H9 (cell line): ENCODE results near the gene DKK1. TPM values are rescaled to one million over a fixed set of nuclear protein-coding genes. Genes with fewer than 3 reads are reported as not detected.

ENCODE experiments used
- DNase-seq: peaks from one replicate; pipeline ENCODE4 v3.0.0-alpha.2; 2017
- H2AFZ ChIP-seq: one replicate; pipeline ENCODE4 v1.6.1; 2013; ENCODE audit warnings: mild to moderate bottlenecking, low read length, control low read depth, moderate library complexity
- H2AK5ac ChIP-seq: 2 replicates; pipeline ENCODE4 v1.6.1; 2013; ENCODE audit warnings: low read length, control low read depth, mixed read lengths; ENCODE audit not compliant: insufficient read length
- H2BK120ac ChIP-seq: one replicate; pipeline ENCODE4 v1.6.1; 2013; ENCODE audit warnings: low read depth, mild to moderate bottlenecking, low read length, control low read depth, inconsistent platforms; ENCODE audit not compliant: poor library complexity, severe bottlenecking
- H2BK12ac ChIP-seq: 2 replicates; pipeline ENCODE4 v1.6.1; 2013; ENCODE audit warnings: low read length, control low read depth, mixed read lengths, low read depth; ENCODE audit not compliant: insufficient read length
- H2BK15ac ChIP-seq: 2 replicates; pipeline ENCODE4 v1.6.1; 2013; ENCODE audit warnings: low read depth, low read length, control low read depth
- H2BK20ac ChIP-seq: one replicate; pipeline ENCODE4 v1.6.1; 2013; ENCODE audit warnings: low read depth, mild to moderate bottlenecking, low read length, control low read depth, inconsistent platforms; ENCODE audit not compliant: poor library complexity, severe bottlenecking
- H2BK5ac ChIP-seq: 2 replicates; pipeline ENCODE4 v1.6.1; 2013; ENCODE audit warnings: low read length, control low read depth, mixed read lengths; ENCODE audit not compliant: insufficient read length
- H3K14ac ChIP-seq: 2 replicates; pipeline ENCODE4 v1.6.1; 2013; ENCODE audit warnings: low read length, control low read depth; ENCODE audit not compliant: insufficient read depth
- H3K18ac ChIP-seq: 2 replicates; pipeline ENCODE4 v1.6.1; 2013; ENCODE audit warnings: low read depth, mild to moderate bottlenecking, mixed read lengths, low read length, control low read depth; ENCODE audit not compliant: insufficient read length
- H3K23ac ChIP-seq: 2 replicates; pipeline ENCODE4 v1.6.1; 2013; ENCODE audit warnings: low read length, control low read depth, mixed read lengths, low read depth; ENCODE audit not compliant: insufficient read length
- H3K23me2 ChIP-seq: 2 replicates; pipeline ENCODE4 v1.6.1; 2013; ENCODE audit warnings: low read depth, mild to moderate bottlenecking, mixed read lengths, low read length, control low read depth; ENCODE audit not compliant: insufficient read length, poor library complexity, severe bottlenecking
- H3K27ac ChIP-seq: 2 replicates; pipeline ENCODE4 v1.5.1; 2013; ENCODE audit warnings: low read length, control low read depth, mixed read lengths, low read depth; ENCODE audit not compliant: insufficient read length
- H3K27me3 ChIP-seq: 2 replicates; pipeline ENCODE4 v1.6.1; 2013; ENCODE audit warnings: low read length, control low read depth, inconsistent platforms; ENCODE audit not compliant: insufficient read depth
- H3K4ac ChIP-seq: 2 replicates; pipeline ENCODE4 v1.6.1; 2013; ENCODE audit warnings: low read depth, mild to moderate bottlenecking, control low read depth, inconsistent platforms, low read length, moderate library complexity
- H3K4me1 ChIP-seq: 2 replicates; pipeline ENCODE4 v1.6.1; 2013; ENCODE audit warnings: low read length, control low read depth, inconsistent platforms; ENCODE audit not compliant: insufficient read depth
- H3K4me2 ChIP-seq: 2 replicates; pipeline ENCODE4 v1.6.1; 2013; ENCODE audit warnings: low read length, control low read depth, mixed read lengths; ENCODE audit not compliant: insufficient read length, insufficient read depth
- H3K56ac ChIP-seq: 2 replicates; pipeline ENCODE4 v1.6.1; 2013; ENCODE audit warnings: low read depth, mild to moderate bottlenecking, mixed read lengths, low read length, control low read depth; ENCODE audit not compliant: insufficient read length
- H3K79me1 ChIP-seq: 2 replicates; pipeline ENCODE4 v1.6.1; 2013; ENCODE audit warnings: low read depth, mild to moderate bottlenecking, moderate library complexity, low read length, control low read depth, inconsistent platforms; ENCODE audit not compliant: insufficient read depth, poor library complexity, severe bottlenecking
- H3K79me2 ChIP-seq: 2 replicates; pipeline ENCODE4 v1.6.1; 2013; ENCODE audit warnings: low read length, control low read depth, inconsistent platforms; ENCODE audit not compliant: insufficient read depth
- H3K9ac ChIP-seq: 2 replicates; pipeline ENCODE4 v1.6.1; 2013; ENCODE audit warnings: low read length, control low read depth, mixed read lengths; ENCODE audit not compliant: insufficient read length; ENCODE audit errors: extremely low read depth
- H3K9me3 ChIP-seq: one replicate; pipeline ENCODE4 v1.6.1; 2013; ENCODE audit warnings: low read depth, low read length, inconsistent platforms; ENCODE audit not compliant: control insufficient read depth
- H3T11ph ChIP-seq: one replicate; pipeline ENCODE4 v1.6.1; 2013; ENCODE audit warnings: mild to moderate bottlenecking, low read length, control low read depth, inconsistent platforms
- H4K20me1 ChIP-seq: one replicate; pipeline ENCODE4 v1.6.1; 2013; ENCODE audit not compliant: control insufficient read depth, insufficient read length, insufficient read depth
- H4K5ac ChIP-seq: 2 replicates; pipeline ENCODE4 v1.6.1; 2013; ENCODE audit warnings: low read depth, mild to moderate bottlenecking, mixed read lengths, low read length, control low read depth; ENCODE audit not compliant: insufficient read length
- H4K8ac ChIP-seq: replicated peaks from 2 replicates; pipeline ENCODE4 v1.6.1; 2013; ENCODE audit warnings: low read length, control low read depth, mixed read lengths, low read depth; ENCODE audit not compliant: insufficient read length
- H4K91ac ChIP-seq: 2 replicates; pipeline ENCODE4 v1.6.1; 2013; ENCODE audit warnings: low read depth, mild to moderate bottlenecking, moderate library complexity, mixed read lengths, low read length, control low read depth; ENCODE audit not compliant: insufficient read length
- H3K27ac Mint-ChIP-seq, 3 experiments: 2 replicates in 2 of 3; 3 replicates in 1 of 3; pipeline ENCODE4 v1.8.0; 2020 to 2021; ENCODE audit warnings: mixed read lengths in 3 of 3, mild to moderate bottlenecking in 1 of 3, moderate library complexity in 1 of 3
- H3K27me3 Mint-ChIP-seq: 2 replicates; pipeline ENCODE4 v1.8.0; 2021; ENCODE audit warnings: low read depth, mild to moderate bottlenecking, moderate library complexity, mixed read lengths
- H3K36me3 Mint-ChIP-seq, 3 experiments: 2 replicates in 2 of 3; 3 replicates in 1 of 3; pipeline ENCODE4 v1.8.0; 2020 to 2021; ENCODE audit warnings: low read depth in 3 of 3, mixed read lengths in 3 of 3; ENCODE audit not compliant: insufficient read depth in 1 of 3
- H3K4me1 Mint-ChIP-seq, 2 experiments: 2 replicates each; pipeline ENCODE4 v1.8.0; 2020; ENCODE audit warnings: mixed read lengths in 2 of 2
- H3K4me3 Mint-ChIP-seq, 2 experiments: 2 replicates in 1 of 2; 3 replicates in 1 of 2; pipeline ENCODE4 v1.8.0; 2020 to 2021; ENCODE audit warnings: mild to moderate bottlenecking in 2 of 2, mixed read lengths in 2 of 2, moderate library complexity in 1 of 2
- H3K9me3 Mint-ChIP-seq, 2 experiments: 2 replicates in 1 of 2; 3 replicates in 1 of 2; pipeline ENCODE4 v1.8.0; 2020; ENCODE audit warnings: mild to moderate bottlenecking in 2 of 2, mixed read lengths in 2 of 2, moderate library complexity in 1 of 2
- WGBS: extraction: QIAGEN DNeasy Blood & Tissue Kit; methylation state at CpG from one replicate; pipeline ENCODE4 v1.1.7; 2013; ENCODE audit warnings: missing lambda C conversion rate, low lambda C conversion rate, mixed read lengths; ENCODE audit not compliant: insufficient read length; ENCODE audit errors: extremely low coverage; 5-methylcytosine and 5-hydroxymethylcytosine counted together
- total RNA-seq: library from RNA; stranded (reverse); gene quantifications from 2 replicates; pipeline ENCODE4 v1.2.1, GENCODE V29; 2021
- TF ChIP-seq, protein P1 (sequence below): fragments of 200-600 bp; sonication (generic); conservative IDR thresholded peaks from 3 replicates; pipeline ENCODE4 v1.8.0; 2021; ENCODE audit warnings: antibody characterized with exemption, mild to moderate bottlenecking

DKK1 gene
- total RNA-seq, 1 experiment from 2014 or later = 1.1 TPM

DNA sequence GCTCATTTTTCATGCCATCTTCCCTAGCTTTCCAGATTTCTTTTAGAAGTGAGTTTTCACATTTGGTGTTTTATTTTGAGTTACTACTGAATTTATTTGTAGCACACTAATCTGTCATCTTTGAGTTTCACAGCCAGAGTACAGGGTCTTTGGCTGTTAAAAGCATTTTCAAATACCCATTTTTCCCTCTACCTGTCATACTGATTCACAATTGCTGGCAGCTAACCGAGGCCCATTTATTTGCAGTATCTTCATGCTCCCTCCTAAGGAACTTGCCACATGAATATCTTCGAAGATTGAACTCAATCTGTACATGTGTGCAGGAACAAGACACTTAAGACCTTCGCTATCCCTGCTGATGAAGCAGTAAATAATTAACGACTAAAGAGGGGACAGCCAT, 44.8 kb upstream of the DKK1 start:
- no peak overlapping the region for H3K4me3 Mint-ChIP-seq
- H3K14ac ChIP-seq = no peak overlapping the region
- H2BK15ac ChIP-seq = no peak overlapping the region
- no peak overlapping the region for H3T11ph ChIP-seq
- H3K4me2 ChIP-seq = no peak overlapping the region
- H2BK12ac ChIP-seq = no peak overlapping the region
- H3K79me1 ChIP-seq = no peaks in the 10 kb centered on the region
- H4K5ac ChIP-seq = no peak overlapping the region
- peaks cover 12 to 16% of the 10 kb centered on the region in 2 experiments for H3K4me1 Mint-ChIP-seq
- H3K27ac Mint-ChIP-seq = no peak overlapping the region
- no peak overlapping the region for H2AK5ac ChIP-seq
- H3K56ac ChIP-seq = no peak overlapping the region
- H3K18ac ChIP-seq = no peak overlapping the region
- H3K9me3 Mint-ChIP-seq = no peaks in the 10 kb centered on the region
- no peak overlapping the region for H2BK5ac ChIP-seq
- H3K23me2 ChIP-seq = no peaks in the 10 kb centered on the region
- no peak overlapping the region for H3K23ac ChIP-seq
- H2AFZ ChIP-seq = no peak overlapping the region
- no peak for DNase-seq
- TF ChIP-seq, protein P1, sequence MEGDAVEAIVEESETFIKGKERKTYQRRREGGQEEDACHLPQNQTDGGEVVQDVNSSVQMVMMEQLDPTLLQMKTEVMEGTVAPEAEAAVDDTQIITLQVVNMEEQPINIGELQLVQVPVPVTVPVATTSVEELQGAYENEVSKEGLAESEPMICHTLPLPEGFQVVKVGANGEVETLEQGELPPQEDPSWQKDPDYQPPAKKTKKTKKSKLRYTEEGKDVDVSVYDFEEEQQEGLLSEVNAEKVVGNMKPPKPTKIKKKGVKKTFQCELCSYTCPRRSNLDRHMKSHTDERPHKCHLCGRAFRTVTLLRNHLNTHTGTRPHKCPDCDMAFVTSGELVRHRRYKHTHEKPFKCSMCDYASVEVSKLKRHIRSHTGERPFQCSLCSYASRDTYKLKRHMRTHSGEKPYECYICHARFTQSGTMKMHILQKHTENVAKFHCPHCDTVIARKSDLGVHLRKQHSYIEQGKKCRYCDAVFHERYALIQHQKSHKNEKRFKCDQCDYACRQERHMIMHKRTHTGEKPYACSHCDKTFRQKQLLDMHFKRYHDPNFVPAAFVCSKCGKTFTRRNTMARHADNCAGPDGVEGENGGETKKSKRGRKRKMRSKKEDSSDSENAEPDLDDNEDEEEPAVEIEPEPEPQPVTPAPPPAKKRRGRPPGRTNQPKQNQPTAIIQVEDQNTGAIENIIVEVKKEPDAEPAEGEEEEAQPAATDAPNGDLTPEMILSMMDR = no peak
- H3K79me2 ChIP-seq = no peaks in the 10 kb centered on the region
- no peaks in the 10 kb centered on the region for H3K36me3 Mint-ChIP-seq
- no peaks in the 10 kb centered on the region for H3K27me3 Mint-ChIP-seq
- no peak overlapping the region for H4K8ac ChIP-seq
- no peak overlapping the region for H3K9ac ChIP-seq
- peaks cover 2% of the 10 kb centered on the region; the same call in 1 of the 2 replicates for H3K4me1 ChIP-seq
- no CpG with 5 or more reads among the region's 4 CpGs for WGBS
- no peak overlapping the region for H2BK120ac ChIP-seq
- no peak overlapping the region for H2BK20ac ChIP-seq
- H3K27me3 ChIP-seq = no peaks in the 10 kb centered on the region
- no peaks in the 10 kb centered on the region for H4K20me1 ChIP-seq
- H3K9me3 ChIP-seq = no peaks in the 10 kb centered on the region
- H3K27ac ChIP-seq = no peak overlapping the region
- H3K4ac ChIP-seq = no peak overlapping the region
- no peak overlapping the region for H4K91ac ChIP-seq
